T follicular helper cell (primary cell): ENCODE measurements around the gene B4GALNT3.

Experiments used
- DNase-seq: peaks from one replicate; pipeline ENCODE4 v3.0.0-alpha.2; 2020; ENCODE audit warnings: low read depth

Gene B4GALNT3

GRCh38 chr12:592024-592505 lies 132.3 kb downstream of the B4GALNT3 start:
- no peak for DNase-seq

GRCh38 chr12:593396-594270 lies 133.9 kb downstream of the B4GALNT3 start:
- no peak for DNase-seq

GRCh38 chr12:597926-598568 lies 138.3 kb downstream of the B4GALNT3 start:
- DNase-seq, result no peak

- DNase-seq, result no peak
Measured at GRCh38 chr12:599756-600155, 140.0 kb downstream of the B4GALNT3 start.

GRCh38 chr12:601976-602699 lies 142.4 kb downstream of the B4GALNT3 start:
- no peak for DNase-seq

GRCh38 chr12:602700-603068 lies 142.9 kb downstream of the B4GALNT3 start:
- DNase-seq, result no peak

- no peak for DNase-seq
Measured at GRCh38 chr12:604956-605355, 145.2 kb downstream of the B4GALNT3 start.

- DNase-seq, result no peak
Measured at GRCh38 chr12:607541-608001, 147.8 kb downstream of the B4GALNT3 start.

GRCh38 chr12:608413-608812 lies 148.7 kb downstream of the B4GALNT3 start:
- DNase-seq, result no peak

GRCh38 chr12:608921-609320 lies 149.2 kb downstream of the B4GALNT3 start:
- no peak for DNase-seq

- no peak for DNase-seq
Measured at GRCh38 chr12:611721-612120, 152.0 kb downstream of the B4GALNT3 start.

GRCh38 chr12:612293-612692 lies 152.6 kb downstream of the B4GALNT3 start:
- DNase-seq, result no peak

GRCh38 chr12:612886-613285 lies 153.1 kb downstream of the B4GALNT3 start:
- DNase-seq, result no peak
